ENCODE data around the gene CMIP. TPM values are rescaled to one million over a fixed set of nuclear protein-coding genes. Genes with fewer than 3 reads are reported as not detected.

Gene CMIP
- total RNA-seq, 1 experiment from 2014 or later = 53.6 TPM

GRCh38 chr16:81700071-81700779 lies 255.6 kb downstream of the CMIP start:
- peaks cover 8% of the 10 kb centered on the region for H3K4me1 Mint-ChIP-seq (ENCODE audit: insufficient read depth, unreplicated experiment)
- H3K4me3 Mint-ChIP-seq (ENCODE audit: unreplicated experiment) = no peak overlapping the region
- H3K27ac Mint-ChIP-seq (ENCODE audit: low read depth, unreplicated experiment) = no peak overlapping the region
- no peak for TF ChIP-seq CTCF (IDR thresholded peaks at IDR 0.05; ENCODE audit: unreplicated experiment)
- CTCF ChIA-PET = interaction anchor here (0.6 to 0.7 kb wide), 2 partner anchors 216 to 352 kb away, joined by 3 read pairs; no protein-coding TSS in a partner anchor
- intact Hi-C loops (cut with micrococcal nuclease) = no loop called here
- peaks cover 51% of the 10 kb centered on the region for H3K36me3 Mint-ChIP-seq (ENCODE audit: insufficient read depth, unreplicated experiment)
- DNase-seq (ENCODE audit: unreplicated experiment) = no peak
- no peaks in the 10 kb centered on the region for H3K27me3 Mint-ChIP-seq (ENCODE audit: insufficient read depth, unreplicated experiment)
- POLR2A ChIA-PET = no interaction called here
- H3K9me3 Mint-ChIP-seq (ENCODE audit: unreplicated experiment) = no peaks in the 10 kb centered on the region
- BruUV-seq (replicated peaks) = no TSS peak

GRCh38 chr16:81700780-81701165 lies 256.2 kb downstream of the CMIP start:
- no peak for DNase-seq (ENCODE audit: unreplicated experiment)
- ChIA-PET POLR2A (no interaction called here), CTCF (interaction anchor here (0.7 kb wide), 1 partner anchor 351 kb away, joined by 3 read pairs; no protein-coding TSS in a partner anchor)
- H3K36me3 Mint-ChIP-seq (ENCODE audit: insufficient read depth, unreplicated experiment) = peaks cover 55% of the 10 kb centered on the region
- H3K27ac Mint-ChIP-seq (ENCODE audit: low read depth, unreplicated experiment) = no peak overlapping the region
- no peaks in the 10 kb centered on the region for H3K9me3 Mint-ChIP-seq (ENCODE audit: unreplicated experiment)
- intact Hi-C loops (cut with micrococcal nuclease) = no loop called here
- peaks cover 8% of the 10 kb centered on the region for H3K4me1 Mint-ChIP-seq (ENCODE audit: insufficient read depth, unreplicated experiment)
- H3K27me3 Mint-ChIP-seq (ENCODE audit: insufficient read depth, unreplicated experiment) = no peaks in the 10 kb centered on the region
- TF ChIP-seq CTCF (IDR thresholded peaks at IDR 0.05; ENCODE audit: unreplicated experiment) = no peak
- no TSS peak for BruUV-seq (replicated peaks)
- no peak overlapping the region for H3K4me3 Mint-ChIP-seq (ENCODE audit: unreplicated experiment)

- DNase-seq (ENCODE audit: unreplicated experiment) = no peak
- no TSS peak for BruUV-seq (replicated peaks)
- Mint-ChIP-seq H3K27me3 (ENCODE audit: insufficient read depth, unreplicated experiment) (no peaks in the 10 kb centered on the region), H3K4me1 (ENCODE audit: insufficient read depth, unreplicated experiment) (peaks cover 8% of the 10 kb centered on the region), H3K27ac (ENCODE audit: low read depth, unreplicated experiment) (no peak overlapping the region), H3K9me3 (ENCODE audit: unreplicated experiment) (no peaks in the 10 kb centered on the region), H3K4me3 (ENCODE audit: unreplicated experiment) (no peak overlapping the region), H3K36me3 (ENCODE audit: insufficient read depth, unreplicated experiment) (peaks cover 55% of the 10 kb centered on the region)
- CTCF ChIA-PET = interaction anchor here (1.6 kb wide), 1 partner anchor 21 kb away, joined by 5 read pairs; no protein-coding TSS in a partner anchor
- no peak for TF ChIP-seq CTCF (IDR thresholded peaks at IDR 0.05; ENCODE audit: unreplicated experiment)
- POLR2A ChIA-PET = no interaction called here
- intact Hi-C loops (cut with micrococcal nuclease) = no loop called here
These were observed 256.8 kb downstream of the CMIP start for GRCh38 chr16:81701296-81701970.

DNA sequence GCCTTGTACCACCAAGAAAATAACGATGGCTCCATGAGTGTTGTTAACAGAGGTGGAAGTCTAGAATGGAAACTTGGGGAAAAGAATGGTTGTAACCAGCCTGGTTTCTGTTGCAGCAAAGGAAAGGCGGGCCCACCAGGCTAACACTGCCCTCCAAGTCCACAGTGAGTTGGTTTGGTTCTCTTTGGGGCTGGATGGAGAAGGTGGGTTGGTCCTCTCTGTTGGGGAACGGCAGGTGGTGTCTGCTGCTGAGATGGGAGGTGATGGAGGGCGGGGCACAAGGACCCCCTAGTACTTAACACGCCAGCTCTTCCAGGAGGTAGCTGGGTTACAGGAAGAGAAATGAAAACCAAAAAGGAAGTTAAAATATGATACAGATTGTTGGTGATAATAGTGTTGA lies 257.9 kb downstream of the CMIP start:
- TF ChIP-seq CTCF (IDR thresholded peaks at IDR 0.05; ENCODE audit: unreplicated experiment) = no peak
- Mint-ChIP-seq H3K27ac (ENCODE audit: low read depth, unreplicated experiment) (no peak overlapping the region), H3K27me3 (ENCODE audit: insufficient read depth, unreplicated experiment) (no peaks in the 10 kb centered on the region), H3K4me3 (ENCODE audit: unreplicated experiment) (no peak overlapping the region), H3K4me1 (ENCODE audit: insufficient read depth, unreplicated experiment) (peaks cover 15% of the 10 kb centered on the region), H3K36me3 (ENCODE audit: insufficient read depth, unreplicated experiment) (peaks cover 58% of the 10 kb centered on the region), H3K9me3 (ENCODE audit: unreplicated experiment) (no peaks in the 10 kb centered on the region)
- no TSS peak for BruUV-seq (replicated peaks)
- intact Hi-C loops (cut with micrococcal nuclease) = no loop called here
- ChIA-PET CTCF (interaction anchor here (0.6 to 1.6 kb wide), 3 partner anchors 20 to 332 kb away, joined by 3 to 5 read pairs (median 4); no protein-coding TSS in a partner anchor), POLR2A (no interaction called here)
- DNase-seq (ENCODE audit: unreplicated experiment) = no peak
